Naive thymus-derived CD4-positive, alpha-beta T cell (primary cell): ENCODE results near the gene SMIM38. TPM values are rescaled to one million over a fixed set of nuclear protein-coding genes. Genes with fewer than 3 reads are reported as not detected.
"Not testable (repeated sequence)": the region's sequence is repeated elsewhere in the genome, so short reads cannot be mapped to it uniquely, and the experiment has no call there.

Experiments used
- ATAC-seq: fragments of 150-1000 bp; cut with Tn5 transposase; 2 replicates; pipeline ENCODE4 v1.10.0; 2021; ENCODE audit warnings: mild to moderate bottlenecking, moderate library complexity
- CTCF ChIA-PET: fragments of 350-600 bp; sonication (Branson Sonifier 250); formaldehyde crosslinking; loops from one replicate; lab custom pipeline; 2021; ENCODE audit warnings: antibody characterized with exemption; lab: Charles Lee
- POLR2A ChIA-PET: fragments of 350-600 bp; sonication (Branson Sonifier 250); formaldehyde crosslinking; loops from one replicate; lab custom pipeline; 2021; ENCODE audit warnings: antibody characterized with exemption, inconsistent platforms; lab: Charles Lee
- DNase-seq, 9 donors: peaks; one replicate each; pipeline versions ENCODE4 v3.0.0 to v3.0.0-alpha.2; 2020 to 2022; ENCODE audit warnings: mixed read lengths in 1 of 9
- H3K27ac ChIP-seq: one replicate; pipeline ENCODE4 v1.7.0; 2013; ENCODE audit warnings: mild to moderate bottlenecking, low read depth, low read length, moderate library complexity
- H3K27me3 ChIP-seq, 2 donors: one replicate each; pipeline ENCODE4 v1.7.0; 2013; ENCODE audit warnings: low read length in 2 of 2, mild to moderate bottlenecking in 2 of 2, moderate library complexity in 2 of 2; ENCODE audit not compliant: control insufficient read depth in 2 of 2, insufficient read depth in 2 of 2
- H3K36me3 ChIP-seq, 3 experiments: 1 replicate in 2 of 3; 2 replicates in 1 of 3; pipeline ENCODE4 v1.7.0; 2013; ENCODE audit warnings: low read length in 3 of 3, mild to moderate bottlenecking in 3 of 3, moderate library complexity in 1 of 3; ENCODE audit not compliant: insufficient read depth in 3 of 3, control insufficient read depth in 2 of 3
- H3K4me1 ChIP-seq, 2 donors: one replicate each; pipeline ENCODE4 v1.7.0; 2013; ENCODE audit warnings: low read length in 2 of 2, mild to moderate bottlenecking in 2 of 2, moderate library complexity in 1 of 2; ENCODE audit not compliant: control insufficient read depth in 2 of 2, insufficient read depth in 2 of 2
- H3K4me3 ChIP-seq: 2 replicates; pipeline ENCODE4 v1.7.0; 2013; ENCODE audit warnings: mild to moderate bottlenecking, low read length
- H3K9me3 ChIP-seq, 3 experiments: 1 replicate in 2 of 3; 2 replicates in 1 of 3; pipeline ENCODE4 v1.7.0; 2013; ENCODE audit warnings: low read length in 3 of 3; ENCODE audit not compliant: control insufficient read depth in 2 of 3
- H3K27ac Mint-ChIP-seq, 9 donors: one replicate each; pipeline ENCODE4 v1.8.0; 2020 to 2022; ENCODE audit warnings: mixed read lengths in 9 of 9, mild to moderate bottlenecking in 8 of 9, moderate library complexity in 5 of 9, inconsistent platforms in 2 of 9
- H3K27me3 Mint-ChIP-seq, 5 donors: one replicate each; pipeline ENCODE4 v1.8.0; 2021 to 2022; ENCODE audit warnings: mixed read lengths in 5 of 5, mild to moderate bottlenecking in 1 of 5
- H3K36me3 Mint-ChIP-seq, 5 donors: one replicate each; pipeline ENCODE4 v1.8.0; 2020 to 2022; ENCODE audit warnings: mixed read lengths in 5 of 5, mild to moderate bottlenecking in 3 of 5, inconsistent platforms in 1 of 5
- H3K4me1 Mint-ChIP-seq, 7 donors: one replicate each; pipeline ENCODE4 v1.8.0; 2020 to 2022; ENCODE audit warnings: mixed read lengths in 7 of 7, mild to moderate bottlenecking in 3 of 7, inconsistent platforms in 1 of 7
- H3K4me3 Mint-ChIP-seq, 10 donors: one replicate each; pipeline ENCODE4 v1.8.0; 2020 to 2022; ENCODE audit warnings: mild to moderate bottlenecking in 10 of 10, mixed read lengths in 10 of 10, moderate library complexity in 6 of 10, inconsistent platforms in 2 of 10
- H3K9me3 Mint-ChIP-seq, 11 donors: one replicate each; pipeline ENCODE4 v1.8.0; 2020 to 2022; ENCODE audit warnings: mixed read lengths in 11 of 11, mild to moderate bottlenecking in 4 of 11, inconsistent platforms in 1 of 11, moderate library complexity in 1 of 11
- intact Hi-C, 2 donors: fragments of 100-400 bp; cut with micrococcal nuclease; formaldehyde crosslinking; loops; one replicate each; pipeline ENCODE4 v1.15.1; 2023
- polyA plus RNA-seq, 2 donors: library from polyadenylated mRNA; unstranded; fragments of 300-500 nt; fragmentation: Illumina TruSeq; gene quantifications; one replicate each; pipeline ENCODE4 v1.2.3, GENCODE V29; 2021
- total RNA-seq, 6 experiments: library from RNA in 5 of 6; stranded (reverse) in 5 of 6; gene quantifications; 1 replicate in 5 of 6; 2 replicates in 1 of 6; pipeline ENCODE4 v1.2.3 and lab custom pipeline; 2021 to 2026

The SMIM38 gene
- total and polyA plus RNA-seq, 7 experiments from 2014 or later: 0.13 to 0.73 (median 0.70) TPM; not detected in 2

- POLR2A ChIA-PET, H3K4me1 ChIP-seq, CTCF ChIA-PET, H3K4me3 ChIP-seq, H3K4me1 Mint-ChIP-seq, intact Hi-C loops, H3K27me3 ChIP-seq, H3K27ac Mint-ChIP-seq, H3K4me3 Mint-ChIP-seq, DNase-seq, ATAC-seq, H3K27me3 Mint-ChIP-seq, H3K36me3 ChIP-seq, H3K27ac ChIP-seq: not testable (repeated sequence)
- peaks cover 0 to 23% (median 0%) of the 10 kb centered on the region in 3 experiments for H3K9me3 ChIP-seq
- Mint-ChIP-seq H3K9me3 (peaks cover 5 to 34% (median 18%) of the 10 kb centered on the region in 11 donors), H3K36me3 (peaks cover 0 to 20% (median 10%) of the 10 kb centered on the region in 5 donors)
Measured at GRCh38 chr11:69149338-69150045, 6.2 kb upstream of the SMIM38 start.

- H3K4me1 Mint-ChIP-seq: peaks cover 0 to 4% (median 0%) of the 10 kb centered on the region in 7 donors
- H3K4me3 Mint-ChIP-seq: no peak overlapping the region
- Histone ChIP-seq H3K4me3 (no peak overlapping the region), H3K9me3 (peaks cover 0 to 22% (median 0%) of the 10 kb centered on the region in 3 experiments), H3K27ac (no peak overlapping the region), H3K36me3 (no peaks in the 10 kb centered on the region), H3K27me3 (no peaks in the 10 kb centered on the region), H3K4me1 (no peaks in the 10 kb centered on the region)
- peaks cover 0 to 7% (median 0%) of the 10 kb centered on the region in 5 donors for H3K27me3 Mint-ChIP-seq
- DNase-seq (no peak), ATAC-seq (no peak)
- peaks cover 0 to 19% (median 10%) of the 10 kb centered on the region in 5 donors for H3K36me3 Mint-ChIP-seq
- intact Hi-C loops: no loop called here
- H3K27ac Mint-ChIP-seq: no peak overlapping the region
- POLR2A ChIA-PET: no interaction called here
- CTCF ChIA-PET: no interaction called here
- H3K9me3 Mint-ChIP-seq: peaks cover 5 to 31% (median 16%) of the 10 kb centered on the region in 11 donors
Measured at GRCh38 chr11:69150175-69150574, 5.6 kb upstream of the SMIM38 start.

GRCh38 chr11:69151836-69152235 is 3.9 kb upstream of the SMIM38 start:
- ATAC-seq (no peak), DNase-seq (no peak)
- Histone ChIP-seq H3K4me3 (no peak overlapping the region), H3K27me3 (no peaks in the 10 kb centered on the region), H3K36me3 (no peaks in the 10 kb centered on the region), H3K9me3 (peaks cover 0 to 6% (median 0%) of the 10 kb centered on the region in 3 experiments), H3K4me1 (no peaks in the 10 kb centered on the region), H3K27ac (no peak overlapping the region)
- ChIA-PET POLR2A (no interaction called here), CTCF (interaction anchor here (0.7 kb wide), 1 partner anchor 138 kb away, joined by 3 read pairs; no protein-coding TSS in a partner anchor)
- intact Hi-C loops: no loop called here
- Mint-ChIP-seq H3K4me3 (no peak overlapping the region), H3K4me1 (peaks cover 0 to 4% (median 0%) of the 10 kb centered on the region in 7 donors), H3K27me3 (peaks cover 0 to 3% (median 0%) of the 10 kb centered on the region in 5 donors), H3K36me3 (peaks cover 0 to 5% (median 4%) of the 10 kb centered on the region in 5 donors), H3K27ac (no peak overlapping the region), H3K9me3 (peaks cover 0 to 15% (median 4%) of the 10 kb centered on the region in 11 donors)

- H3K4me3 Mint-ChIP-seq: no peak overlapping the region
- POLR2A ChIA-PET: no interaction called here
Measured at GRCh38 chr11:69152733-69153421, 2.9 kb upstream of the SMIM38 start.

GRCh38 chr11:69153661-69154060 is 2.1 kb upstream of the SMIM38 start:
- Histone ChIP-seq H3K9me3 (no peaks in the 10 kb centered on the region), H3K27ac (no peak overlapping the region), H3K36me3 (no peaks in the 10 kb centered on the region), H3K4me3 (no peak overlapping the region), H3K4me1 (no peaks in the 10 kb centered on the region), H3K27me3 (no peaks in the 10 kb centered on the region)
- intact Hi-C loops: no loop called here
- H3K27me3 Mint-ChIP-seq: no peaks in the 10 kb centered on the region
- DNase-seq (no peak), ATAC-seq (no peak)
- H3K36me3 Mint-ChIP-seq: peaks cover 0 to 5% (median 4%) of the 10 kb centered on the region in 5 donors
- ChIA-PET POLR2A (no interaction called here), CTCF (interaction anchor here (0.6 to 0.7 kb wide), 2 partner anchors 9 to 13 kb away, joined by 3 read pairs; no protein-coding TSS in a partner anchor)
- no peak overlapping the region for H3K27ac Mint-ChIP-seq
- H3K9me3 Mint-ChIP-seq: peaks cover 0 to 10% (median 3%) of the 10 kb centered on the region in 11 donors
- peaks cover 0 to 4% (median 0%) of the 10 kb centered on the region in 7 donors for H3K4me1 Mint-ChIP-seq
- H3K4me3 Mint-ChIP-seq: no peak overlapping the region

More at GRCh38 chr11:69152733-69153421, 2.9 kb upstream of the SMIM38 start:
- Mint-ChIP-seq H3K4me1 (peaks cover 0 to 4% (median 0%) of the 10 kb centered on the region in 7 donors), H3K9me3 (peaks cover 0 to 10% (median 3%) of the 10 kb centered on the region in 11 donors), H3K27ac (no peak overlapping the region), H3K27me3 (peaks cover 0 to 3% (median 0%) of the 10 kb centered on the region in 5 donors), H3K36me3 (peaks cover 0 to 5% (median 4%) of the 10 kb centered on the region in 5 donors)
- no peaks in the 10 kb centered on the region for H3K4me1 ChIP-seq
- H3K36me3 ChIP-seq: no peaks in the 10 kb centered on the region
- H3K27me3 ChIP-seq: no peaks in the 10 kb centered on the region
- H3K9me3 ChIP-seq: no peaks in the 10 kb centered on the region
- CTCF ChIA-PET: interaction anchor here (0.7 kb wide), 1 partner anchor 139 kb away, joined by 3 read pairs; no protein-coding TSS in a partner anchor
- no peak for ATAC-seq
- H3K4me3 ChIP-seq: no peak overlapping the region
- no peak for DNase-seq
- H3K27ac ChIP-seq: no peak overlapping the region
- intact Hi-C loops: no loop called here

- H3K27me3 Mint-ChIP-seq: peaks cover 0 to 3% (median 0%) of the 10 kb centered on the region in 5 donors
- Histone ChIP-seq H3K27me3 (no peaks in the 10 kb centered on the region), H3K9me3 (no peaks in the 10 kb centered on the region), H3K27ac (no peak overlapping the region), H3K4me3 (no peak overlapping the region), H3K4me1 (no peaks in the 10 kb centered on the region), H3K36me3 (no peaks in the 10 kb centered on the region)
- ChIA-PET CTCF (interaction anchor here (0.7 kb wide), 1 partner anchor 14 kb away, joined by 3 read pairs; no protein-coding TSS in a partner anchor), POLR2A (no interaction called here)
- no peak overlapping the region for H3K27ac Mint-ChIP-seq
- intact Hi-C loops: no loop called here
- H3K4me1 Mint-ChIP-seq: no peaks in the 10 kb centered on the region
- no peak overlapping the region for H3K4me3 Mint-ChIP-seq
- DNase-seq (no peak), ATAC-seq (no peak)
- H3K36me3 Mint-ChIP-seq: peaks cover 0 to 3% (median 0%) of the 10 kb centered on the region in 5 donors
- H3K9me3 Mint-ChIP-seq: peaks cover 0 to 4% (median 0%) of the 10 kb centered on the region in 11 donors
Measured at GRCh38 chr11:69154211-69154913, 1.4 kb upstream of the SMIM38 start.
